HG02642 (cell line): Measurements from ENCODE around the gene STUB1.

Experiments used
- ATAC-seq: cut with Tn5 transposase; IDR thresholded peaks from one replicate; pipeline ENCODE4 v1.9.1; 2021; ENCODE audit warnings: mild to moderate bottlenecking; ENCODE audit not compliant: unreplicated experiment, poor library complexity

STUB1 gene

DNA sequence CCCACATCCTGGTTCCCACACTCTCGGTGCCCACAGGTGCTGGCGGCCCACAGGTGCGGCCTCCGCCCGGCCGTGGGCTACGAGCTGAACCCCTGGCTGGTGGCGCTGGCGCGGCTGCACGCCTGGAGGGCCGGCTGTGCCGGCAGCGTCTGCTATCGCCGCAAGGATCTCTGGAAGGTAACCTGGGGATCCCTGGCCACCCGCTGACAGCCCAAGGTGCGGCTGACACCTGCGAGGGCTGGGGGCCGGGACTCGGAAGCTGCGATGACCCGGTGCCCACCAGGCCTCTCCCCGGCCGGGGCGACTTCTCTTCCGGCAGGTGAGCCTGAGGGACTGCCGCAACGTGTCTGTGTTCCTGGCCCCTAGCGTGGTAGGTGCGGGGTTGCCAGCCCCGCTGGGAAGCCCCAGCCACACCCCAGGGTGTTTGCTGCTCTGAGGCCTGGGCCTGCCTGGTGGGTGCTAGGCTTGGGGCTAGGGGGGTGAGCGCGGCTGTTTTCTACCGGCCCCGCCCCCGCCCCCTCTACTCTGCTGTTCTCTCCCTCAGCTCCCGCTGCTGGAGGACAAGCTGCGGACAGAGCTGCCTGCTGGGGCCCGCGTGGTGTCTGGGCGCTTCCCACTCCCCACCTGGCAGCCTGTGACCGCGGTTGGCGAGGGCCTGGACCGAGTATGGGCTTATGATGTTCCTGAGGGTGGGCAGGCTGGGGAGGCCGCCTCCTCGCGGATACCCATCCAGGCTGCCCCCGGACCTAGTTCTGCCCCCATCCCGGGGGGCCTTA lies 41.7 kb downstream of the STUB1 start:
- ATAC-seq = no peak

GRCh38 chr16:722835-723633 lies 42.8 kb downstream of the STUB1 start:
- no peak for ATAC-seq

DNA sequence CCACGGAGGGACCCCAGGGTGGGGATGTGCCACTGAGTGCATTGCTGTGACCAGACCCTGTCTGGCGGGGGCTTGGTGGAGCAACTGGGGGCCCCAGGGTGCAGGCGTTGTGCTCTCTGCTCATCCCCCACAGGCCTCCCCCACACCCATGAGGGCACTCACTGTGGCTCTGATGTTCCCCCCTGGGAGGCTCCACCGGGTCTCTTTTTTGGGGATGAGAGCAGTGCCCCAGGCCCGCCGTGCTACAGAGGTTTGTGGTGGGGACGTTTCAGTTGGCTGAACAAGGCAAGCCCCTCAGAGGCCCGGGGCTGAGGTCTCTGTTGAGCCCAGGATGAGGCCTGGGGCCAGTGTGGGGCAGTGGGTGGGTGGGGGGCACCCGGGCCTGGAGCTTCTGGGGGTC lies 43.5 kb downstream of the STUB1 start:
- no peak for ATAC-seq

DNA sequence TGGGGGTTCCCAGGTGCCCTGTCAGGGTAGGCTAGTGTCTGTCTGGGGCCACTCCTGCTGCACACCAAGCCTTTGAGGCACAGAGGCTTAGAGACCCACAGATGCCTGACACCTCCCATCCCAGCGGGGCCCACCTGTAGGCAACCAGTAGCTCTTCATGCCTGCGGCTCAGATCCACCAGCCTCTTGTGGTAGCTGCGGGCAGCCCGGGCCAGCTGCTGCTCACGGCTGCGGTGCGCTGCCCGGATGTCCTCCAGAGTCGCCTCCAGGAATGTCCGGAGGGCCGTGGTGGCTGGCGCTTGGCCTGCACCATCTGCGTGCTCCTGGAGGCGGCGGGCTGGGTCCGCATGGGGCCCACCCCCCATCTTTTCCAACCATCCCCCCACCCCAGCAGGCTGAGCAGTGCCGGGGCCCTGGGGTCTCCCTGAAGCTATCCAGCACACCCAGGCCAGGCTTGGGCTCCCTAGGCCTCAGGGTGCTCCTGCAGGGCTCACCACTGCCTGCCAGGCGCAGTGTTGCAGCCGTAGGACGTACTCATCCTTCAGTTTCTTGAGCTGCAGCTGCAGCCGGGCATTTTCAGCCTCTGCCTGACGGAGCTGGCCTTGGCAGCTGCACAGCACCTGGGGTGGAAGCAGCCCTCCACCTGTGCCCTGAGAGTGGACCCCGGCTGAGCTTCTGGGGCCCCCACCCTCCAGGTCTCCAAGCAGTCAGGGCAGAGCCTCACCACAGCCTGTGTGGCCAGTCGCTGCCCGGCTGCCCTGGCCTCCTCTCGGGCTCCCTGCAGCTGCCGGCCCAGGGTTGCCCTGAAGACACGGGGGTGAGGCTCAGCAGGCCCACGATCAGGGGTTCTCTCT lies 44.2 kb downstream of the STUB1 start:
- no peak for ATAC-seq

DNA sequence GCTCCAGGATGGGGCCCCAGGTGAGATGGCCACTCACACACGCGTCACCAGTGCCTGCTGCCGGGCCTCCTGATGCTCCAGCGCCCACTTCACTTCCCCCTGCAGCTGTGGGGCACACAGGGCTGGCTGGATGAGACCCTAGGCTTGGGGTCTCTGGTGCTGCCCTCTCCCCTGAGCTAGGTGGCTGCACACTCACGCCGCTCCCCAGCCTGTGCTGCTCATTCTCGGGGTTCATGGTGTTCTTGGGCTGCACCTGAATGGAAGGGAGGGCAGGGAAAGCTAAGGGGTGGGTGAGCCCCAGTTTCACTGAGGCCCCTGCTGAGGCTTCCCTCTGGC lies 44.8 kb downstream of the STUB1 start:
- ATAC-seq = no peak

DNA sequence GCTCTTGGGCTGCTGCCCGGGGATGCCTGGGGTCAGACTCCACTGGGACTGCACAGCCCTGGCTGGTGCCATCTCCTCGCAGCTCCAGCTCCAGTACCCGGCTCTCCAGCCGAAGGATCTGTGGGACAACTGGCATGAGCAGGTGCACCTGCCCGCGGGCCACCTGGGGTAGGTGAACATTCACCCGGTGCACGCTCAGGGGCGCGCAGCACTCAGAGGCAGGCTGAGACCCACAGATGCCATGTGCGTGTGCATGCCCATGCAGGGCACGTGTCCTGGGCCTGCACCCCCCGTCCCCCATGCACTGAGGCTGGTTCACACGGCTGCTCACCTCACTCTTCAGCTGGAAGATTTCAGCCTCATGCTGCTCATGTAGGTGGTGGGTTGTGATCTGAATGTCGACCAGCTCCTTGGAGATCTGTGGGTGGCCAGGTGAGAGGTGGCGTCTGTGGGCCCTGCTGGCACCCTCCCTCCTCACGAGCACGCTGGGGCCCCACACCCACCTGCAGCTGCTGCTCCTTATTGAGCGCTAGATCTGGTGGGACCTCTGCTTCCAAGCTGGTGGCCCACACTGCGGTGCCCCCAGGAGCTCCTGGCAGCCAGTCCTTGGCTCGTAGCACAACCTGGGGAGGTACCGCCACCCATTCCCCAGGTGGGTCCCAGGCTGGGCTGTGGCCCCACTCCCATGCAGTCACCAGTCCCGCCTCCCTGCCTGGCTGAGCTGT lies 45.4 kb downstream of the STUB1 start:
- no peak for ATAC-seq

DNA sequence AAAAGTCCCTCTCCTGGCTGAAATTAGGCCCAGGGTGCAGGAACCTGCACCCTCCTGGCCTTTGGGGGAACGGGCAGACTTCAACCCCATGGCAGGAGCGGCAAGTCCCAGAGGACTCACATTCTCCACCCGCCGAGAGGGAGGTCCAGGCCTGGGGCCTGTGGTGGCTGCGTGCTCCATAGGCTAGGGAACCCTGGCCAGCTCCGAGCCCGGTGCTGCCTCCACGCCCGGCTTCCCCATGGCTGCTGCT lies 45.9 kb downstream of the STUB1 start:
- ATAC-seq = no peak

GRCh38 chr16:726438-727290 lies 46.5 kb downstream of the STUB1 start, which contains the start of the genes CCDC78 and HAGHL:
Gene CCDC78, minus strand, starts transcription at chr16:726443. Its CDS starts 76 bp downstream, at chr16:726367.
Gene HAGHL, plus strand, starts transcription at chr16:727106. Its CDS starts 404 bp downstream, at chr16:727510.
- no peak for ATAC-seq

DNA sequence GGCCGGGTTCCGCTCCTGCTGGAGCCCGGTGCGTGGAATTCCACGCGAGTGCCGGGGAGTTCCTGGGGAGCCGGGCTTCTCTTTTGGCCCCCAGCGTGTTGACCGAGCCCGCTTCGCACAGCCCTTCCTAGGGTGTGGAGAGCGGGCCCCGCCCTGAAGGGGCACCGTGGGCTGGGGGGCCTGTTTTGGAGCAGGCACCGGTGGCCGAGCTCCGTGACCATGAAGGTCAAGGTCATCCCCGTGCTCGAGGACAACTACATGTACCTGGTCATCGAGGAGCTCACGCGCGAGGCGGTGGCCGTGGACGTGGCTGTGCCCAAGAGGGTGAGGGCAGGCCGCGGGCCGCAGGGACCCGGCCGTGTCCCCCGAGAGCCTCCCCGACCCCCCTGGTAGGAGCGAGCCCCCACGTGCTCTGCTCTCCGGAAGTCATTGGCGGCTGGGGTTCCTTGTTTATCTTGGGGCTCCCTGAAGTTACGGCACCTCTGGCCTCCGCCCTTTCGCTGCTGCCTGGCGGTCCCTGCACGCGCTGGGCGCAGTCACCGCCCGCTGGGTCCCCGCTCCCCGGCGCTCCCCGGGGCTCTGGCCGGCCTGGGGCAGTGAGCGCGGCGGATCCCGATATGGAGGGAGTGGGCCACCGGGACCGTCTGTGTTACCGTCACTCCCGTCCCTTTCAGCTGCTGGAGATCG lies 47.2 kb downstream of the STUB1 start:
- no peak for ATAC-seq

DNA sequence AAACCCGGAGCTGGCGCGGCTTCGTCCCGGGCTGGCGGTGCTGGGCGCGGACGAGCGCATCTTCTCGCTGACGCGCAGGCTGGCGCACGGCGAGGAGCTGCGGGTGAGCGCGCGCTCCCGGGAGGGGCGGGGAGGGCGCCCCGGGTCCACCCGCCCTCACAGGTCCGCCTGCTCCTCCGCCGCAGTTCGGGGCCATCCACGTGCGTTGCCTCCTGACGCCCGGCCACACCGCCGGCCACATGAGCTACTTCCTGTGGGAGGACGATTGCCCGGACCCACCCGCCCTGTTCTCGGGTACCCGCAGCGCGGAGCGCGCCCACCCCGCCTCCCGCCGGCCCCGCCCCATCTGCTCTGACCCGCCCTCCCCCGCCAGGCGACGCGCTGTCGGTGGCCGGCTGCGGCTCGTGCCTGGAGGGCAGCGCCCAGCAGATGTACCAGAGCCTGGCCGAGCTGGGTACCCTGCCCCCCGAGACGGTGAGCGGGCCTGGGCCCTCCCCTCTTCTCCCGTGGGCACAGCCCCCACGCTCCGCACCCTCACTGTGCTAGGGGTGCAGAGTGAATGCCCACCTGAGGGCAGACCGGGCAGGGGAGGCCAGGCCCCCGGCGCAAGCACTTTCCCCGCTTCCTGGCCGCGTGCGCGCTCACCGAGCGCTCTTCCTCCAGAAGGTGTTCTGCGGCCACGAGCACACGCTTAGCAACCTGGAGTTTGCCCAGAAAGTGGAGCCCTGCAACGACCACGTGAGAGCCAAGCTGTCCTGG lies 48.1 kb downstream of the STUB1 start:
- ATAC-seq = no peak

- ATAC-seq = no peak
Measured at GRCh38 chr16:728890-729744, 48.9 kb downstream of the STUB1 start.

DNA sequence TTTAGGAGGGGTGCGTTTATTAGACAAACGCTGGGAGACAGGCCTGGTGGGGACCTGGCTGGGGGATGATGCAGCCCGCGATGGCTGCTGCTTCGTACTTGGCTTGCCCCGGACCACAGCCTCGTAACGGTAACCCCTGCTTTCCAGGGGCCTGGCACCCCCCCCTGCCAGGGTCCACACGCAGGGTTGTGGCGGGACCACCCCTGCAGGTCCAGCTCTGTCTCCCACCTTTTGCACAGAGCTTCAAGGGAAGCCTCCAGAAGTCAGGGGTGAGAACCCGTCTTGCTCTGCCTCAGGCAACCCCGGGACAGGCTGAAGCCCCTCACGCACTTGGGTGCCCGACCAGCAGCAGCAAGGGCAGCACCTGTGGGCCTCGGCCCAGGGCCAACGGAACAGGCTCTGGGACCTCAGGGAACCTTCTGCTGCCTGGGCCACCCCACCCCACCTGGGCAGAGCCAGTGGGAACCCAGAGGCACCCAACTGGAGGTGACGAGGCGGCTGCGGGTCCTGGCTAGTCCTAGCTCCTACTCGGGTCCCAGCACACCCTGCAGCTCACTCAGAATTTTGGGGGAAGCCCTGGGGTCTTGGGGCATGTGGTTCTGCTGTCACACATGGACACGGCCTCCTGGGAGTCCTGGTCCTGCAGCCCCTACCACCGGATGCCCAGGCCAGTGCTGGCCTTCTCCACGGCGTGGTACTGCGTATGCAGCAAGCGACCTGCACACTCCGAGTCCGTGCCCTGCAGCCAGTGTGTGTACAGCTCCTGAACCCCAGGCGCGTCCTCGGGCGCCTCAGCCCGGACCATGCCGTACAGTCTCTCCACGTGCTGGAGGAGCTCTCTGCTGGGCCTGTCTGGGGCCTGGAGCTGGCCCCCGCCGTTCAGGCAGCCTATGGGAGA lies 49.8 kb downstream of the STUB1 start:
- ATAC-seq = no peak

GRCh38 chr16:730666-731509 lies 50.7 kb downstream of the STUB1 start:
- ATAC-seq = no peak

- ATAC-seq = no peak
Measured at GRCh38 chr16:732332-732731, 52.1 kb downstream of the STUB1 start.
